Measurements from ENCODE around the gene CHCT1.

GRCh38 chr17:60416368-60416925, 5.8 kb upstream of the CHCT1 start:
- TF ChIP-seq CTCF (IDR thresholded peaks at IDR 0.05; ENCODE audit: low read depth, low read length) (no peak), EZH2phosphoT487 (IDR thresholded peaks at IDR 0.05; ENCODE audit: low read depth) (no peak)
